Measurements from ENCODE around the gene SAFB. TPM values are rescaled to one million over a fixed set of nuclear protein-coding genes. Genes with fewer than 3 reads are reported as not detected.

SAFB gene
- total RNA-seq, 1 donor from 2014 or later: 143 TPM

GRCh38 chr19:5648464-5648863 lies 25.6 kb downstream of the SAFB start:
- Mint-ChIP-seq H3K9me3 (no peaks in the 10 kb centered on the region), H3K27me3 (no peaks in the 10 kb centered on the region), H3K27ac (no peak overlapping the region), H3K4me3 (no peak overlapping the region), H3K36me3 (ENCODE audit: low read depth) (peaks cover 80% of the 10 kb centered on the region), H3K4me1 (peaks cover 2% of the 10 kb centered on the region)
- DNase-seq: no peak
- intact Hi-C loops (cut with micrococcal nuclease): no loop called here

- intact Hi-C loops (cut with micrococcal nuclease): no loop called here
- H3K36me3 Mint-ChIP-seq (ENCODE audit: low read depth): peaks cover 75% of the 10 kb centered on the region
- H3K27ac Mint-ChIP-seq: no peak overlapping the region
- no peaks in the 10 kb centered on the region for H3K27me3 Mint-ChIP-seq
- H3K4me1 Mint-ChIP-seq: no peaks in the 10 kb centered on the region
- H3K4me3 Mint-ChIP-seq: no peak overlapping the region
- H3K9me3 Mint-ChIP-seq: no peaks in the 10 kb centered on the region
- no peak for DNase-seq
Measured at GRCh38 chr19:5651361-5651760, 28.5 kb downstream of the SAFB start.

GRCh38 chr19:5652261-5652660 lies 29.4 kb downstream of the SAFB start:
- Mint-ChIP-seq H3K36me3 (ENCODE audit: low read depth) (peaks cover 69% of the 10 kb centered on the region), H3K27ac (no peak overlapping the region), H3K27me3 (no peaks in the 10 kb centered on the region), H3K9me3 (no peaks in the 10 kb centered on the region), H3K4me3 (no peak overlapping the region), H3K4me1 (no peaks in the 10 kb centered on the region)
- DNase-seq: no peak
- intact Hi-C loops (cut with micrococcal nuclease): no loop called here

GRCh38 chr19:5654931-5655330 lies 32.0 kb downstream of the SAFB start:
- H3K27me3 Mint-ChIP-seq: no peaks in the 10 kb centered on the region
- DNase-seq: no peak
- H3K9me3 Mint-ChIP-seq: no peaks in the 10 kb centered on the region
- intact Hi-C loops (cut with micrococcal nuclease): no loop called here
- no peak overlapping the region for H3K4me3 Mint-ChIP-seq
- H3K27ac Mint-ChIP-seq: no peak overlapping the region
- peaks cover 2% of the 10 kb centered on the region for H3K4me1 Mint-ChIP-seq
- peaks cover 68% of the 10 kb centered on the region for H3K36me3 Mint-ChIP-seq (ENCODE audit: low read depth)

- intact Hi-C loops (cut with micrococcal nuclease): no loop called here
- DNase-seq: no peak
- Mint-ChIP-seq H3K27ac (no peak overlapping the region), H3K36me3 (ENCODE audit: low read depth) (peaks cover 64% of the 10 kb centered on the region), H3K27me3 (no peaks in the 10 kb centered on the region), H3K4me3 (no peak overlapping the region), H3K9me3 (no peaks in the 10 kb centered on the region), H3K4me1 (peaks cover 2% of the 10 kb centered on the region)
Measured at GRCh38 chr19:5655412-5655811, 32.5 kb downstream of the SAFB start.

- intact Hi-C loops (cut with micrococcal nuclease): no loop called here
- DNase-seq: no peak
- peaks cover 11% of the 10 kb centered on the region for H3K4me1 Mint-ChIP-seq
- H3K9me3 Mint-ChIP-seq: no peaks in the 10 kb centered on the region
- no peak overlapping the region for H3K27ac Mint-ChIP-seq
- H3K36me3 Mint-ChIP-seq (ENCODE audit: low read depth): peaks cover 62% of the 10 kb centered on the region
- H3K4me3 Mint-ChIP-seq: no peak overlapping the region
- no peaks in the 10 kb centered on the region for H3K27me3 Mint-ChIP-seq
Measured at GRCh38 chr19:5661483-5661882, 38.6 kb downstream of the SAFB start.

- Mint-ChIP-seq H3K27ac (no peak overlapping the region), H3K4me1 (peaks cover 11% of the 10 kb centered on the region), H3K27me3 (no peaks in the 10 kb centered on the region), H3K36me3 (ENCODE audit: low read depth) (peaks cover 68% of the 10 kb centered on the region), H3K4me3 (no peak overlapping the region), H3K9me3 (no peaks in the 10 kb centered on the region)
- DNase-seq: no peak
- intact Hi-C loops (cut with micrococcal nuclease): no loop called here
Measured at GRCh38 chr19:5663904-5664303, 41.0 kb downstream of the SAFB start.

GRCh38 chr19:5664515-5664914 lies 41.6 kb downstream of the SAFB start:
- H3K4me3 Mint-ChIP-seq: no peak overlapping the region
- DNase-seq: no peak
- no peak overlapping the region for H3K27ac Mint-ChIP-seq

GRCh38 chr19:5665781-5666513 lies 43.1 kb downstream of the SAFB start:
- peaks cover 9% of the 10 kb centered on the region for H3K4me1 Mint-ChIP-seq
- H3K36me3 Mint-ChIP-seq (ENCODE audit: low read depth): peaks cover 69% of the 10 kb centered on the region
- H3K27ac Mint-ChIP-seq: peak overlapping the region; percentile 41
- H3K27me3 Mint-ChIP-seq: no peaks in the 10 kb centered on the region
- no peak overlapping the region for H3K4me3 Mint-ChIP-seq
- intact Hi-C loops (cut with micrococcal nuclease): no loop called here
- H3K9me3 Mint-ChIP-seq: no peaks in the 10 kb centered on the region
- DNase-seq: no peak

More at GRCh38 chr19:5664515-5664914, 41.6 kb downstream of the SAFB start:
- H3K27me3 Mint-ChIP-seq: no peaks in the 10 kb centered on the region
- H3K9me3 Mint-ChIP-seq: no peaks in the 10 kb centered on the region
- H3K4me1 Mint-ChIP-seq: peaks cover 11% of the 10 kb centered on the region
- H3K36me3 Mint-ChIP-seq (ENCODE audit: low read depth): peaks cover 67% of the 10 kb centered on the region
- intact Hi-C loops (cut with micrococcal nuclease): no loop called here

GRCh38 chr19:5666921-5667610 lies 44.2 kb downstream of the SAFB start:
- Mint-ChIP-seq H3K4me1 (peaks cover 9% of the 10 kb centered on the region), H3K27ac (peak overlapping the region; percentile 59), H3K4me3 (no peak overlapping the region), H3K36me3 (ENCODE audit: low read depth) (peaks cover 64% of the 10 kb centered on the region), H3K27me3 (no peaks in the 10 kb centered on the region), H3K9me3 (no peaks in the 10 kb centered on the region)
- DNase-seq: no peak
- intact Hi-C loops (cut with micrococcal nuclease): no loop called here

GRCh38 chr19:5667751-5668271 lies 44.9 kb downstream of the SAFB start:
- peaks cover 64% of the 10 kb centered on the region for H3K36me3 Mint-ChIP-seq (ENCODE audit: low read depth)

GRCh38 chr19:5669212-5669611 lies 46.3 kb downstream of the SAFB start:
- Mint-ChIP-seq H3K4me1 (peaks cover 9% of the 10 kb centered on the region), H3K4me3 (no peak overlapping the region), H3K27ac (no peak overlapping the region), H3K9me3 (no peaks in the 10 kb centered on the region), H3K27me3 (no peaks in the 10 kb centered on the region), H3K36me3 (ENCODE audit: low read depth) (peaks cover 63% of the 10 kb centered on the region)
- DNase-seq: no peak
- intact Hi-C loops (cut with micrococcal nuclease): no loop called here

More at GRCh38 chr19:5667751-5668271, 44.9 kb downstream of the SAFB start:
- no peak for DNase-seq
- intact Hi-C loops (cut with micrococcal nuclease): no loop called here
- Mint-ChIP-seq H3K9me3 (no peaks in the 10 kb centered on the region), H3K4me3 (no peak overlapping the region), H3K27me3 (no peaks in the 10 kb centered on the region), H3K27ac (no peak overlapping the region), H3K4me1 (peaks cover 9% of the 10 kb centered on the region)

GRCh38 chr19:5671600-5671999 lies 48.7 kb downstream of the SAFB start:
- Mint-ChIP-seq H3K27ac (no peak overlapping the region), H3K36me3 (ENCODE audit: low read depth) (peaks cover 46% of the 10 kb centered on the region), H3K9me3 (no peaks in the 10 kb centered on the region), H3K27me3 (no peaks in the 10 kb centered on the region), H3K4me1 (no peaks in the 10 kb centered on the region), H3K4me3 (no peak overlapping the region)
- intact Hi-C loops (cut with micrococcal nuclease): no loop called here
- no peak for DNase-seq

GRCh38 chr19:5672708-5673459 lies 50.0 kb downstream of the SAFB start:
- H3K27ac Mint-ChIP-seq: no peak overlapping the region

More at GRCh38 chr19:5672708-5673459, 50.0 kb downstream of the SAFB start:
- H3K4me1 Mint-ChIP-seq: no peaks in the 10 kb centered on the region
- peaks cover 34% of the 10 kb centered on the region for H3K36me3 Mint-ChIP-seq (ENCODE audit: low read depth)
- peak; percentile 57 for DNase-seq
- no peaks in the 10 kb centered on the region for H3K9me3 Mint-ChIP-seq
- intact Hi-C loops (cut with micrococcal nuclease): no loop called here
- no peaks in the 10 kb centered on the region for H3K27me3 Mint-ChIP-seq
- no peak overlapping the region for H3K4me3 Mint-ChIP-seq
